GM19035 (cell line): ENCODE measurements around the gene PLEKHO1.
"Not testable (repeated sequence)": the region's sequence is repeated elsewhere in the genome, so short reads cannot be mapped to it uniquely, and the experiment has no call there.

ENCODE experiments used
- ATAC-seq: cut with Tn5 transposase; IDR thresholded peaks from one replicate; pipeline ENCODE4 v1.9.1; 2021; ENCODE audit not compliant: unreplicated experiment

Gene PLEKHO1, protein sequence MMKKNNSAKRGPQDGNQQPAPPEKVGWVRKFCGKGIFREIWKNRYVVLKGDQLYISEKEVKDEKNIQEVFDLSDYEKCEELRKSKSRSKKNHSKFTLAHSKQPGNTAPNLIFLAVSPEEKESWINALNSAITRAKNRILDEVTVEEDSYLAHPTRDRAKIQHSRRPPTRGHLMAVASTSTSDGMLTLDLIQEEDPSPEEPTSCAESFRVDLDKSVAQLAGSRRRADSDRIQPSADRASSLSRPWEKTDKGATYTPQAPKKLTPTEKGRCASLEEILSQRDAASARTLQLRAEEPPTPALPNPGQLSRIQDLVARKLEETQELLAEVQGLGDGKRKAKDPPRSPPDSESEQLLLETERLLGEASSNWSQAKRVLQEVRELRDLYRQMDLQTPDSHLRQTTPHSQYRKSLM

DNA sequence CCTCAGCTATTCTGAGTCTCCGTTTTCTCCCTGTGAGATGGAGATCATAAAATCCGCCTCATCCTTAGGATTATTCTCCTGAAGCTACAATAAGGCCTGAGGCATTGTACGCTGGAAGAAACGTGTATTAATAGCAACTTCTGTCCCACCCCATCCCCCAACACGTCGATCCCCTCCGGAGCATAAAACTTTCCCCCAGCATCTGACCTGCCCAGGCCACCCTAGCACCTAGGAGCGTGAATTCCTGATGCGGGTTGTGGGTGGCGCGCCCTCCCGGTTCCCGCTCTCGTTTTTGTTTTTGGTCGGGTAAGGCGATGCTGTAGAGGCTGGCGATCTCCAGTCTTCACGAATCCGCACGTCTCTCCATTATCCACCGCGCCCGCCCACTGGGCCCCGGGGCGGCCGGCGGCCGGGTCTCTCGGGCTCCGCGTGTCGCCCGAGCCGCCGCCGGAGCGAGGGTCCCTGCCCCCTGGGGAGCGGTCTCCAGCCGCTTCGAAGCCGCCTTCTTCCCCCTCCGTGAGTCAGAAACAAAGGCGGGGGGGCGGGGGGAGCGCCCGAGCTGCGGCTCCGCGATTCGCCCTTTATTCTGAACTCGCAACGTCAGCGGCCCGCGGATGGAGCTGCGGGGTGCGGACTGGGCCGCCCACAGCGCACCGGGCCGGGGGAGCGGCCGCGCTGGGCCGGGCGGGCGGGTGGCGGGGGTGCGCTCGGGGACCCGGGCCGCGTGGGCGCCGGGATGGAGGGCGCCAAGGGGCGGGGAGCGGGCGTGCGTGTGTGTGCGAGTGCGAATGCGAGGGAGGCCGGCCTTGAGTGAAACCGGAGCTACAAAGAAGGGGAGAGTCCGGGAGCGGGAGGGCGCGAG is at the start of gene PLEKHO1:
Gene PLEKHO1, plus strand, starts transcription at position 646 of the 862 bp plus-strand sequence. CDS start 342 bp downstream, outside the sequence.
- ATAC-seq: no peak

DNA sequence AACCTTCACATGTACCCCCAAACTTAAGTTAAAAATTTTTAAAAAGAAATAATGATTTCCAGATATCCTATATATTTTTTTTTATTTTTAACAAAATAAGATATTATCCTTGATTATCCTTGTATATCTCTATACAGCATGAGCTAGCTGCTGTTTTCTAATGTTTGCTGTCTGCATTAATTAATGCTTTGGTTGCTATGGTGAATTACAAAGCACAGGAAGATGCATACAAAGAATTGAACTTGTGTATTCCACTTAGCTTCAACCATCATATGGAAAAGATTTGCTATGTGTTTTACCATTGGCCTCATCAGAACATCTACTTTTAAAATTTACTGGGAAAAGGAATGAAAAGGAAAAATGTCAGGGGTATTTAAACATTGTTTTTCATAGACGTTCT is 46.7 kb upstream of the PLEKHO1 start:
- no peak for ATAC-seq

GRCh38 chr1:150106341-150106740 is 43.4 kb upstream of the PLEKHO1 start:
- no peak for ATAC-seq

GRCh38 chr1:150109586-150109985 is 40.1 kb upstream of the PLEKHO1 start:
- no peak for ATAC-seq

DNA sequence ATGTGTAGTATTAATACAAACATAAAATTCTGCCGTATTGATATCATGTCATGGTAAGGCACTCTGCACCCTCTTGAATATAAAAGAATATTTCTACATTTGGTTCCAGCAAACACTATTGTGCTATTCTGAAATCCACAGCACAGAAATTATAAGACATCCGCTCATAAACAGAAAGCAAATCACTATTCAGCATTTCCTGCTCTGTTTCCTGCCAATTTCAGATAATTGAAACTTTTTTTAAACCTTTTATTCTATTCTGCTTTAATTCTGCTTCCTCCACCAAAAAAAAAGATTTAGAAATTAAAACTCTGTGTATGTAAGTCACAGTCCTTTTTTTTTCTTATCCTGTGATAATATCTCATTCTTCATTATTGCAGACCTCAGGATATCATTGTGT is 39.6 kb upstream of the PLEKHO1 start:
- ATAC-seq: no peak

DNA sequence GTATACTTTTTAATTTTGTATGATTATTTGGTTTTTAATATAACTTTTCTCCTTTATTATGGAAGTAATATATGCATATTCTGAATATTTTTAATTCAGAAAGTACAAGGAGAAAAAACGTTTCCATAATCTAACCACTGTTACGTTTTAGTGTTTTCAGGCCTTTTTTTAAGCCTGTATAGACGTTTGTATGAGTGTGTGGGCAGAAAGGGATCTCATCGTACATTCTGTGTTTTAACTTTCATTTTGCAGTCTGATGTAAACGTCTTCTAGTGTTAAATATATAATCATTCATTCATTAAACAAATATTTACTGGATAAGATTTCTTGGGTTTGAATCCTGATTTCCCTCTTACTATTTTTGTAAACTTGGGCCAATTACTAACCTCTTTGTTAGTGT is 38.0 kb upstream of the PLEKHO1 start:
- ATAC-seq: no peak

DNA sequence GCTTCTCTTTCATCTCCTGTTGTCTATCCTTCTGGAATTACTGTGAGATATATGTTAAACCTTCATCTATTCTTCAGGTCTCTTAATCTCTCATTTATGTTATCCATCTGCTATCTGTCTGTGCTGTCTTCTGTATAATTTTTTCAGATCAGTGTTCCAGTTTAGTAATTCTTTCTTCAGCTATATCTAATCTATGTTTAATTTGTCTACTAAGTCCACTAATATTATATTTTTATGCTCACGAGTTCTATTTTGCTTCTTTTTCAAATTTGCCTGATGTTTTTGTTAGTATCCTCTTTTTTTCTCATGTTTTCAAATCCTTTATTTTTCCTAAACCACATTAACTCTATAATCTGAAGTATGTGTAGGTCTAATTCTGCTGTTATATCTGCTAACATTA is 34.6 kb upstream of the PLEKHO1 start:
- ATAC-seq: no peak

DNA sequence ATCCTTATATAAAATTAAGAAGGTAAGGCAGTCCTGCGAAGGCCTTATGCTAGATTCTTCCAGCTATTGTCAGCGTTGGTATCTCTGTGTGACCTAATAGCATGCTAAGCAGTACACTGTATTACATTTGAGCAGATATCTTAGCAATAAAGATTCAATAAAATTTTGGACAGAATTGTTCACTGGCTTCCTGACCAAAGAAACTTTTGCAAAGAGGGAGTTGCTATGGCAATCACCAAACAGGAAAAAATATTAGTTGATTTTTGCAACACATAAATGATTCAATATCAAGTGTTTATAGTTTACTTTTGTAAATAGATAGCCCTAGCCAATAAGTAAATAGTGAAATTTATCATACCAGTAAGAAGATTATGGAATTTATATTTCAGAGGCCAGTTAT is 31.0 kb upstream of the PLEKHO1 start:
- ATAC-seq: no peak

DNA sequence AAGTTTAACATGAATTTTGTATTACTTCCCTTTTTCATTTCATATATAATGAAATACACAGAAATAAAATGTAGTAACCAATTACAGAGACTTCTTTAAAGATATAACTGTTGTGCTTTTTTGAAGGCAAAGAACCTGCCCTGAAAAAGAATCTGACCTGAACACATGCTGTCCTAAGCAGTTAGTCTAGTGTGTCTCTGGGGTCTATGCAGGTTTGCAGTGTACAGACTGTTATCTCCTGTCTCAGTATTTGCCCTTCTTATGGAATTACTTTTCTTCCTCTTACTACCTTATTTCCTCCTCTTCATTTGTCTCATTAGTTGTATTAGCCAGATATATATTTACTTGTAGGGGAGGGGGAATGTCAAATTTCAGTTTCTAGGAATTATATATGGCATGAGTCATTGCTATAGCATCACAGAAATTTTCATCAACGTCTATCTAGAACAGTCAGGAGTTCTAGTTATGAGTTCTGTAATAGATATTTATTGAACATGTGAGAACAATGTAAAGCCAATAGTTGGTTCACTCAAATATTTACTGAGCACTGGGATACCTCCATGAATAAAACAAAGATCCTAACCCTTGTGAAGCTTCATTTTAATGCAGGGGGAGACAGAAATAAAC is 28.4 kb upstream of the PLEKHO1 start:
- ATAC-seq: no peak

- no peak for ATAC-seq
Observed at GRCh38 chr1:150126811-150127210, 22.9 kb upstream of the PLEKHO1 start.

DNA sequence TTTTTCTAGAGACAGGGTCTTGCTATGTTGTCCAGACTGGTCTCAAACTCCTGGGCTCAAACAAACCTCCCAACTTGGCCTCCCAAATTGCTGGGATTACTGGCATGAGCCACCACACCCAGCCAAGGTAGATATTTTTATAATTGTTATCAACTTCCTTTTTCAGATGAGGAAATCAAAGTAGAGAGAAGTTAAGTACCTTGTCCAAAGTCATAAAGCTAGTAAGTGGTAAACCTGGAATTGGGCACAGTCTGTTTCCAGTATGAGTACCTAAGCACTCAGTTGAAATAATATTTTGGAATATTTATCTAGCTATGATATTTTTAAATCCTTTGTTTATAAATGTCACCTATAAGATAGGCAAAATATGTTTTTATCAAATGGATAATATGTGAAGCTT is 22.3 kb upstream of the PLEKHO1 start:
- no peak for ATAC-seq

DNA sequence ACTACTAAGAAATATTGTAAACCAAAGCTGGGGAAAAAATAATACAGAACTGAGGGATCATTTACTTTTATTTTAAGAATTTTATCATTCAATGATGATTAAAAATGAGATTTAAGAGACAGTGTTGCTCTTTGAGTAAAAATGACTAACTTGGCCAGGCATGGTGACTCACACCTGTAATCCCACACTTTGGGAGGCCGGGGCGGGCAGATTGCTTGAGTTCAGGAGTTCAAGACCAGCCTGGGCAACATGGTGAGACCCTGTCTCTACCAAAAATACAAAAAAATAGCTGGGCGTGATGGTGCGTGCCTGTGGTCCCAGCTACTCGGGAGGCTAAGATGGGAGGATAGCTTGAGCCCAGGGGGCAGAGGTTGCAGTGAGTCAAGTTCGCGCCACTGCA is 21.8 kb upstream of the PLEKHO1 start:
- ATAC-seq: no peak

- no peak for ATAC-seq
Observed at GRCh38 chr1:150132372-150132771, 17.3 kb upstream of the PLEKHO1 start.

DNA sequence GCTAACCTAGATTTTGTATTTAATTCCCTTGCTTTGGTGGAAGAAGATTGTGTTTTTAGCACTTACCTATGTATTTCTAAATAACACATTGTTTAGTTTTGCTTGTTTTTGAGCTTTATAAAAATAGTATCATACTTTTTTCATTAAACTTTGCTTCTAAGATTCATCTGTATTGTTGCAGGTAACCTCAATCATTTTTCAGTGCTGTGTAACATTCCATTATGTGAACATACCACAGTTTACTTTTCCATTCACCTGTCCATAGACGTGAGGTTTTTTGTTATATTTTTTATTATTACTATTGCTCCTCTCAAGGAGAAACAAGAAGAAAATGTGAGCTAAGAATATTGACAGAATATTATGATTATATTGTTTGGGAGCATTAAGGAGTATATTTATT is 15.2 kb upstream of the PLEKHO1 start:
- no peak for ATAC-seq

DNA sequence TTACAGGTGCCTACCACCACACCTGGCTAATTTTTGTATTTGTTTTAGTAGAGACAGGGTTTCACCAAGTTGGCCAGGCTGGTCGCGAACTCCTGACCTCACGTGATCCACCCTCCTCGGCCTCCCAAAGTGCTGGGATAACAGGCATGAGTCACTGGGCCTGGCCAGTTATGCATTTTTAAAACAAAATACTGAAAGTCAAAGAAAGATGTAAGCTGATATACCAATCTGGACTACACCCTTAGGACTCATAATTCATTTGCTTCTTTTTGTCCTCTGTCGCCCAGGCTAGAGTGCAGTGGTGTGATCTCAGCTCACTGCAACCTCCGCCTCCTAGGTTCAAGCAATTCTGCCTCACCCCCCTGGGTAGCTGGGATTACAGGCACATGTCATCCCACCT is 14.3 kb upstream of the PLEKHO1 start:
- ATAC-seq: not testable (repeated sequence)

GRCh38 chr1:150138044-150138443 is 11.7 kb upstream of the PLEKHO1 start:
- no peak for ATAC-seq

DNA sequence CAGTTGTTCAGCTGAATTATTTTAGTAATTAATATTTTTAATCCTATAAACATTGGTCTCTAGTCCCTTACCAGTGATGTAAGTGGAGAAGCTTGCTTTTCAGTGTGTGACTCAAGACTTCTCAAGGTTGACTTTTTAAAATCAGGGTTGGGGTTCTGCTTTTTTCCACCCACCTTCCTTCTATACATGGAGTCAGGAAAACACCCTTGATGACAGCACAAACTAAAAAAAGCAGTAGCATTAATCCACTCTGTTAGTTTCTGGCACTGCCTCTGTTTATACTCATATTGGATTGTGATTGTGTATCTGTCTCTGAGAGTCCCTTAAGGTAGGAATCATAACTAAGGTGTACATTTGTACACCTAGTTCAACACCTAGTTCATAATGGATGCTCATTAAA is 8.3 kb upstream of the PLEKHO1 start:
- ATAC-seq: no peak

DNA sequence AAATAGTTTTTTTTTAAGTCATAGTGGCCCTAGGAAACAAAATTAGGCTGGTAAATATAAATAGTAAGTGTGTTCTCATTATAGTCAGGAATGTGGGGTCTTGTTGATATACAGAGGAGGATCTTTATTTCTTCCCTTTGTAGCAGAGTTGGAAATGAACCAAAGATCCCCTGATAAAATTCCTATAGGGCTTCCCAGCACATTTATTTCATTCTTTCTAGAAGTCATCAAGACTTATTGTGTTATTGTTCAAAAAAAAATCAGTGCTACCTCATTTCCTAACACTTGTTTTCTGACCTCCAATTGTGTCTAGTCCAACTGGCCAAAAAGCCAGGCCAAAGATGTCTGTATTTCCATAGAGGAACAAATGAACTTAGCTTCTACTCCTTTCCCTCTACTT is 7.6 kb upstream of the PLEKHO1 start:
- ATAC-seq: no peak

DNA sequence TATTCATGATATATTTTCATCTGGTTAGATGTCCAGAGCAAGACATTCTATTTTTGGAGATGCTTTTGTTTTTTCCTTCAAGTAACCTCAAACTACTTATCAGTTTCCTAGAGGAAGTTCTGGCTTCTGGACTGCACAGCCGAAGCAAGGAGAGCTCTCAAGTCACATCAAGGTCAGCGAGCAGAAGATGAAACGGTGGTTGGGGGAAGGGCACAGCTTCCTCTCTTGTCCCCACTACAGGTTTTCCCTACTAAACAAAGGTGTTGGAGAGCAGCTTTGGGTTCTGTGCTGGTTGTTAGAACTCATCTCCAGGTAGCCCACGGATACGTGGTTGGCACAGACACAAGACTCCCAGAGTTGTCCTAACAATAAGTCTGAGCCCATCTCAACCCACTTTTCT is 5.1 kb upstream of the PLEKHO1 start:
- no peak for ATAC-seq

DNA sequence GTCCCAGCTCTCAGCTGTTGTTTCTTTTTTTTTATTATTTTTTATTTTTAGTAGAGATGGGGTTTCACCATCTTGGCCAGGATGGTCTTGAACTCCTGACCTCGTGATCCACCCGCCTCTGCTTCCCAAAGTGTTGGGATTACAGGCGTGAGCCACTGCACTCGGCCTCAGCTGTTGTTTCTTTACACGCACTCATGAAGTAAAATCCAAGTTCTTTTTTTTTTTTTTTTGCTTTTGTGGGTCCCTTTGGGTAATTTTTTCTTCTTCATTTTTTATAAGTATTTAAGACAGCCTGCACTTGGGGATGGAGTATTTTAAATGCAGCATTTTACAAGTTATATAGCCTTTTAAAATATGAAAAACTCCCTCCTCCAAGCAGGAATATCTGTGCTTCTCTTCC is 3.7 kb upstream of the PLEKHO1 start:
- not testable (repeated sequence) for ATAC-seq

- ATAC-seq: no peak
Observed at GRCh38 chr1:150146849-150147542, 2.7 kb upstream of the PLEKHO1 start.
